Cardiac fibroblast (primary cell): ENCODE results near the gene URB1.

ENCODE experiments used
- DNase-seq, 2 donors: peaks; one replicate each; pipeline versions ENCODE4 v3.0.0 to v3.0.0-alpha.2; 2010; ENCODE audit warnings: low read depth in 2 of 2
- H3K4me3 ChIP-seq, 2 donors: replicated peaks in 1 of 2; 1 replicate in 1 of 2; 2 replicates in 1 of 2; pipeline ENCODE4 v1.5.1; 2011; ENCODE audit warnings: low read depth in 2 of 2, low read length in 2 of 2, mild to moderate bottlenecking in 2 of 2, moderate library complexity in 1 of 2
- TF ChIP-seq, protein P1 (sequence below): IDR thresholded peaks from one replicate; pipeline ENCODE4 v1.5.1; 2011; ENCODE audit warnings: low read depth, mild to moderate bottlenecking, low read length, inconsistent platforms

The URB1 gene

DNA sequence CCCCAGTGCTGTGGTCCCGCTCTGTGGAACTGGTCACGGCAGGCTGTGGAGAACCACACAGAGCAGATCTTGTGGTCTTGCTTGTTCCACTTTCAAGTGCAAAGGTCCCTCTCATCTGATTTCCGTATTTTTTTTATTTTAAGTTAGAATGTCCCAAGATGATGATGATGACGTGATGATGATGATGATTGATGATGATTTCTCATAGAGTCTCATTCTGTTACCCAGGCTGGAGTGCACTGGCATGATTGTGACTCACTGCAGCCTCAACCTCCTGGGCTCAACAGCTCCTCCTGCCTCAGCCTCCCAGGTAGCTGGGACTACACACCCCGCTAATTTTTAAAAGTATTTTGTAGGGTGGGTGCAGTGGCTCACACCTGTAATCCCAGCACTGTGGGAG, 31.9 kb upstream of the URB1 start:
- TF ChIP-seq, protein P1, sequence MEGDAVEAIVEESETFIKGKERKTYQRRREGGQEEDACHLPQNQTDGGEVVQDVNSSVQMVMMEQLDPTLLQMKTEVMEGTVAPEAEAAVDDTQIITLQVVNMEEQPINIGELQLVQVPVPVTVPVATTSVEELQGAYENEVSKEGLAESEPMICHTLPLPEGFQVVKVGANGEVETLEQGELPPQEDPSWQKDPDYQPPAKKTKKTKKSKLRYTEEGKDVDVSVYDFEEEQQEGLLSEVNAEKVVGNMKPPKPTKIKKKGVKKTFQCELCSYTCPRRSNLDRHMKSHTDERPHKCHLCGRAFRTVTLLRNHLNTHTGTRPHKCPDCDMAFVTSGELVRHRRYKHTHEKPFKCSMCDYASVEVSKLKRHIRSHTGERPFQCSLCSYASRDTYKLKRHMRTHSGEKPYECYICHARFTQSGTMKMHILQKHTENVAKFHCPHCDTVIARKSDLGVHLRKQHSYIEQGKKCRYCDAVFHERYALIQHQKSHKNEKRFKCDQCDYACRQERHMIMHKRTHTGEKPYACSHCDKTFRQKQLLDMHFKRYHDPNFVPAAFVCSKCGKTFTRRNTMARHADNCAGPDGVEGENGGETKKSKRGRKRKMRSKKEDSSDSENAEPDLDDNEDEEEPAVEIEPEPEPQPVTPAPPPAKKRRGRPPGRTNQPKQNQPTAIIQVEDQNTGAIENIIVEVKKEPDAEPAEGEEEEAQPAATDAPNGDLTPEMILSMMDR, result no peak
- peak in 1 of 2 donors; percentile 54 for DNase-seq
- H3K4me3 ChIP-seq, result no peak overlapping the region

DNA sequence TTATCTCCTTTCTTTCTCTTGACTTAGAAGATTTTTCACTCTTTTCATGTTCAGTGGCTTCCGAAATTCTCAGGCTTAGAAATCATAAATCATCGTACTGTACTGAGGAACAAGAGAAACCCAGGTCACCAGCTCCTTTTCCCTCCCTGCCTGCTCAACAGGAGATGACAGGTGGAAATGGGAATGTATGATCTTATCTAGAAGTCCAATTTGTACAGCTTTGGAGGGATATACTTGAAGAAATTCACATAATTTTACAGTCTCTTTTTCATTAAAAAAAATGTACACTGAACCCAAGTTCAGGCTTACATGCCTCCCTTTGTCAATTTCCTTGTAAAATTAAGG, 31.4 kb upstream of the URB1 start:
- no peak for DNase-seq
- H3K4me3 ChIP-seq, result no peak overlapping the region
- TF ChIP-seq, protein P1, result no peak

DNA sequence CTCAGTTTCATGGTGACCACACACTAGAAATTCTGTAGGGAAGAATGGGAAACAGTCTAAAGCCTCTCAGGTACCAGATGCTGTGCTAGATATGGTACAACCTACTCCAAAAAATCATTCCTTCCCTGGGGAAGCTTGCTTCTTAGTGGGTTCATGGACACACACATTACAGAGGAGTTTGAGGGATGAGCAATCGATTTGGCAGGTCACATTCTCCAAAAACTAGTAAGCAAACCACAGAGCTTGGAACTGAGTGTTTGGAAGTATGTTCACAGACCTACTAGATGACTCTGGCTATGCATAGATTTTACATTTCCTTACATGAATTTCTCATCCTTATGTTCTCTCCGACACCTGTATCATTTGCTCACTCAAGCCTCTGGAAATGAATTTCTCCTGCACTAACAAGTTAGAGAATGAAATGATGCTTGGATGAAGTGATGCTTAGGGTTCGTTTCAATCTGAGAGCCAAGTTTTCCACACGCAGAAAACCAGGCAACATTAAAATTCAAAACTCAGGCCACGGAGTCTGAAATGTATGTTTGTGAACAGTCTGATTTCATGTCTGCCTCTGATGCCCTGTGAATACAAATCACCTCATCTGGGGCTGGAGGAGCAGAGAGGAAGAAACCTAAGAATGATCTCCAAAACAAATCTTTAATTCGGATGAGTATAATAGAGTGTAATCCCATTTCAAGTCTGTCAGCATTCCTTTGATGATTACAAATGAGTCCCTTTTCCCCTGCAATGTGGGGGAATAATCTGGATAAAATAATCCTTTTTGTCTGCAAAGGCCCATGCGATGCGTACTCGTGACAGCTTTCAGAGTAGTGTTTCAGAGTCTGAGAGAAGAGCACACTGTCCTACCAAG, 30.7 kb upstream of the URB1 start:
- DNase-seq, result peak; percentile 64 to 91
- no peak overlapping the region for H3K4me3 ChIP-seq
- TF ChIP-seq, protein P1, result no peak

DNA sequence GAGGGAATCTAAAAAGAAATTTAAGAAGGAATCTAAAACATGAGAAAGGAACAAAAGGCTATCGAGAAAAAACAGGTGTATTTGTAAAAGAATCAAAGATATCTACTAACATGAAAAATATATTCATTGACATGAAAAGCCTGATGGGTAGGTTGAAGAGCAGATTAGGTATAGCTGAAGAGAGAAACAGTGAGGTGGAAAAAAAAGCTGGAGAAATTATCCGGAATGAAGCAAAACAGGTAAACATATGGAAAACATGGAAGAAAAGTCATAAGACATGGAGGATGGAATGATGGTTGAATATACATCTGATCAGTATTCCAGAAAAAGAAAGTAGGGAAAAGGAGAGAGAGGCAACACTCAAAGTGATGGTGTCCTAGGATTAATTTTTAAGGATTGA, 29.3 kb upstream of the URB1 start:
- TF ChIP-seq, protein P1, result no peak
- no peak overlapping the region for H3K4me3 ChIP-seq
- DNase-seq, result no peak

DNA sequence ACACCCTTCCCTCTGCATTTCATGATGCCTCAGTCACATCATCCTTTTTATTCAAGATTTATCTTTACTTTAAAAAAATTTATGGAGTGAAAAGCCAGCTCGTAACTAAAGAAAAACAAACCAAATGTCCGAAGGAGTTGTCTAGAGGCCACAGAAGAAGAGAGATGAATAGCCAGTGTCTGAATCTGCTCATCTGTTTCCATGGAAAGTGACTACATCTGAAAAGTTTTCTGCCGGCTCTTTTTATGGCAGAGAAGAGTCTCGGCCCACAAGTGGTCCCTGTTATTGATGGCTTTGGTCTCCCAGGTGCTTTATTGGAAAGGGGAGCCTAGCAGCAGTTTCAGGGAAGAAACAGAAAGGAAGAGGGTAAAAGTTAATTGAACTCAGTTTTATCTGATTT, 25.3 kb upstream of the URB1 start:
- H3K4me3 ChIP-seq, result no peak overlapping the region
- no peak for DNase-seq
- TF ChIP-seq, protein P1, result no peak

DNA sequence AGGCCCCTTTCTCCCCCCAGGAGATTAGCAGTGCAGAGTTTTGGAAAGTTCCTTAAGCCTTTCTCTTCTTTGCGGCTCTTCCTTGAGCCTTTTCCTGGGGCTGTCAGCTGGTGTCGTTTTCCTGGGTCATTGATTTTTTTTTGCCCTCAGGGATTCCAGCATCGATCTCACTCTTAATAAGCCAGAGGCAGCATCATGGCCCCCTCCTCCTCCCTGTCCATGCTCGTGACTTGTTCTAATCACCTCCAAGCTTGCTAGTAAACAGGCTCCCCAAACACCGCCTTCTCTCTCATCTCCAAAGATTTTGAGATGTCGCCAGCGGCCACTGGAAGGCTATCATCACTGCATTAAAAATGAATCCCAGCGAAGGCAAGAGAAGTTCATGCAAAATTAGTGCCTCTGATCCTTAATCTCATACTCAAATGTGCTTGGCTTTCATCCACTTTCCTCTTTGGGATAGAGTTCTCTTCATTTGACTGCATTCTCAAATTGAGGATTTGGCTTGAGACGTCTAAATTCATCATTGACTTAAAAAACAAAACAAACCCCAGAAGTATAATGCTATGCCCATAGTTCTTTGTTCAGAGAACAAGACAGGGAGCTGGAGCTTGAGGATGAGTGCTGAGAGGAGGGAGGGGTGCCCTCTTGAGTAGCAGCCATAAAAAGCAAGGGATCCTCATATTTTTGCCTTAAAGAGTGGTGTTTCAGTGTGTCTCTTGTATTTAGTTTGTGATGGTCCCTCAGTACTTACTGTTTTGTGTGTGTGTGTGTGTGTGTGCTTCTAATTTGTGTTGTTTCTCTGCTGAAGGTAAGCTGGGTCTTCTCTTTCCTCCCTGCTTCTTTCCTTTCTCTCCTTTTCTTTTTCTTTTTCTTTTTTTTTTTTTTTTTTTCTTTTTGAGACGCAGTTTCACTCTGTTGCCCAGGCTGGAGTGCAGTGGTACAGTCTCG, 22.9 kb upstream of the URB1 start:
- peak in 1 of 2 donors; percentile 52 for DNase-seq
- TF ChIP-seq, protein P1, result no peak
- H3K4me3 ChIP-seq, result peak overlapping the region in 1 of 2 donors; percentile 0
